MM.1S (cell line): ENCODE results near the gene SLC22A1.

Source experiments
- DNase-seq: peaks from one replicate; pipeline ENCODE4 v3.0.0-alpha.2; 2015
- H2AFZ ChIP-seq: fragments of 300-600 bp; sonication (generic); 2 replicates; pipeline ENCODE4 v1.6.0; 2016; ENCODE audit warnings: antibody characterized with exemption, low read length
- H3F3A ChIP-seq: fragments of 300-600 bp; sonication (generic); 2 replicates; pipeline ENCODE4 v1.6.1; 2016; ENCODE audit warnings: mild to moderate bottlenecking, antibody characterized with exemption, low read length, moderate library complexity, mixed read lengths; ENCODE audit not compliant: insufficient read depth
- H3K27ac ChIP-seq: fragments of 300-600 bp; sonication (generic); 2 replicates; pipeline ENCODE4 v1.5.1; 2016; ENCODE audit warnings: mild to moderate bottlenecking, low read length
- H3K27me3 ChIP-seq: fragments of 300-600 bp; sonication (generic); replicated peaks from 2 replicates; pipeline ENCODE4 v1.6.0; 2016; ENCODE audit warnings: low read length; ENCODE audit not compliant: insufficient read depth
- H3K36me3 ChIP-seq: fragments of 300-600 bp; sonication (generic); replicated peaks from 2 replicates; pipeline ENCODE4 v1.6.1; 2016; ENCODE audit warnings: mild to moderate bottlenecking, low read length, mixed read lengths; ENCODE audit not compliant: insufficient read depth
- H3K4me1 ChIP-seq: fragments of 300-600 bp; sonication (generic); 2 replicates; pipeline ENCODE4 v1.6.1; 2016; ENCODE audit warnings: low read length, mixed read lengths
- H3K4me2 ChIP-seq: fragments of 300-600 bp; sonication (generic); 2 replicates; pipeline ENCODE4 v1.6.0; 2016; ENCODE audit warnings: low read depth, low read length
- H3K4me3 ChIP-seq: fragments of 300-600 bp; sonication (generic); 2 replicates; pipeline ENCODE4 v1.5.1; 2016; ENCODE audit warnings: low read length, mixed read lengths
- H3K79me2 ChIP-seq: fragments of 300-600 bp; sonication (generic); 2 replicates; pipeline ENCODE4 v1.6.1; 2016; ENCODE audit warnings: mixed run types, low read length, mixed read lengths
- H3K9ac ChIP-seq: fragments of 300-600 bp; sonication (generic); 2 replicates; pipeline ENCODE4 v1.6.1; 2016; ENCODE audit warnings: low read length, mixed read lengths
- H3K9me2 ChIP-seq: fragments of 300-600 bp; sonication (generic); replicated peaks from 2 replicates; pipeline ENCODE4 v1.6.1; 2016; ENCODE audit warnings: mild to moderate bottlenecking, low read length, mixed read lengths; ENCODE audit not compliant: insufficient read depth
- H3K9me3 ChIP-seq: fragments of 300-600 bp; sonication (generic); replicated peaks from 2 replicates; pipeline ENCODE4 v1.6.1; 2016; ENCODE audit warnings: mild to moderate bottlenecking, low read length, mixed read lengths; ENCODE audit not compliant: insufficient read depth
- H4K20me1 ChIP-seq: fragments of 300-600 bp; sonication (generic); 2 replicates; pipeline ENCODE4 v1.6.1; 2016; ENCODE audit warnings: mild to moderate bottlenecking, low read length, moderate library complexity, mixed read lengths; ENCODE audit not compliant: insufficient read depth
- CTCF ChIP-seq: fragments of 300-600 bp; sonication (generic); IDR thresholded peaks from 2 replicates; pipeline ENCODE4 v1.5.1; 2016; ENCODE audit warnings: antibody characterized with exemption, low read length, mixed read lengths
- EZH2 ChIP-seq: fragments of 300-600 bp; sonication (generic); optimal IDR thresholded peaks from 2 replicates; pipeline ENCODE3; 2017; ENCODE audit warnings: low read depth, mild to moderate bottlenecking, antibody characterized with exemption, low read length, mixed read lengths
- EZH2phosphoT487 ChIP-seq: fragments of 300-600 bp; sonication (generic); IDR thresholded peaks from 2 replicates; pipeline ENCODE4 v1.6.1; 2018; ENCODE audit warnings: antibody characterized with exemption, low read length

The SLC22A1 gene

GRCh38 chr6:160106701-160107100, 14.9 kb upstream of the SLC22A1 start:
- H3K4me3 ChIP-seq = no peak overlapping the region
- no peak for TF ChIP-seq CTCF
- TF ChIP-seq EZH2phosphoT487 = no peak
- TF ChIP-seq EZH2 = no peak
- no peaks in the 10 kb centered on the region for H3K36me3 ChIP-seq
- no peaks in the 10 kb centered on the region for H3F3A ChIP-seq
- no peaks in the 10 kb centered on the region for H3K9me3 ChIP-seq
- H3K27ac ChIP-seq = no peak overlapping the region
- no peak overlapping the region for H3K4me2 ChIP-seq
- H3K9me2 ChIP-seq = no peaks in the 10 kb centered on the region
- H2AFZ ChIP-seq = no peak overlapping the region
- H4K20me1 ChIP-seq = no peaks in the 10 kb centered on the region
- no peaks in the 10 kb centered on the region for H3K79me2 ChIP-seq
- no peaks in the 10 kb centered on the region for H3K4me1 ChIP-seq
- no peak overlapping the region for H3K9ac ChIP-seq
- no peak for DNase-seq
- H3K27me3 ChIP-seq = no peaks in the 10 kb centered on the region

- no peak overlapping the region for H3K4me2 ChIP-seq
- no peak for DNase-seq
- no peak overlapping the region for H3K27ac ChIP-seq
- H3K9ac ChIP-seq = no peak overlapping the region
- no peaks in the 10 kb centered on the region for H4K20me1 ChIP-seq
- no peak overlapping the region for H3K4me3 ChIP-seq
- no peak overlapping the region for H2AFZ ChIP-seq
- H3F3A ChIP-seq = no peaks in the 10 kb centered on the region
- H3K4me1 ChIP-seq = no peaks in the 10 kb centered on the region
- H3K79me2 ChIP-seq = no peaks in the 10 kb centered on the region
- H3K9me3 ChIP-seq = no peaks in the 10 kb centered on the region
- H3K9me2 ChIP-seq = no peaks in the 10 kb centered on the region
- TF ChIP-seq CTCF (no peak), EZH2 (no peak), EZH2phosphoT487 (no peak)
- no peaks in the 10 kb centered on the region for H3K27me3 ChIP-seq
- no peaks in the 10 kb centered on the region for H3K36me3 ChIP-seq
Observed at GRCh38 chr6:160108077-160108476, 13.5 kb upstream of the SLC22A1 start.

GRCh38 chr6:160110586-160111123, 11.0 kb upstream of the SLC22A1 start:
- Histone ChIP-seq H2AFZ (no peak overlapping the region), H3K27ac (no peak overlapping the region), H3K79me2 (no peaks in the 10 kb centered on the region), H3K4me1 (no peaks in the 10 kb centered on the region), H3K9ac (no peak overlapping the region), H3K36me3 (no peaks in the 10 kb centered on the region), H4K20me1 (no peaks in the 10 kb centered on the region), H3K9me3 (no peaks in the 10 kb centered on the region), H3K4me3 (no peak overlapping the region), H3K4me2 (no peak overlapping the region), H3K27me3 (no peaks in the 10 kb centered on the region), H3K9me2 (no peaks in the 10 kb centered on the region), H3F3A (no peaks in the 10 kb centered on the region)
- TF ChIP-seq EZH2phosphoT487 = no peak
- no peak for TF ChIP-seq EZH2
- TF ChIP-seq CTCF = no peak
- no peak for DNase-seq
